GM19455 (cell line): Measurements from ENCODE around the gene CACNA2D1.
"Not testable (repeated sequence)": the region's sequence is repeated elsewhere in the genome, so short reads cannot be mapped to it uniquely, and the experiment has no call there.

Source experiments
- ATAC-seq: cut with Tn5 transposase; IDR thresholded peaks from one replicate; pipeline ENCODE4 v1.9.1; 2021; ENCODE audit not compliant: unreplicated experiment

The CACNA2D1 gene

DNA sequence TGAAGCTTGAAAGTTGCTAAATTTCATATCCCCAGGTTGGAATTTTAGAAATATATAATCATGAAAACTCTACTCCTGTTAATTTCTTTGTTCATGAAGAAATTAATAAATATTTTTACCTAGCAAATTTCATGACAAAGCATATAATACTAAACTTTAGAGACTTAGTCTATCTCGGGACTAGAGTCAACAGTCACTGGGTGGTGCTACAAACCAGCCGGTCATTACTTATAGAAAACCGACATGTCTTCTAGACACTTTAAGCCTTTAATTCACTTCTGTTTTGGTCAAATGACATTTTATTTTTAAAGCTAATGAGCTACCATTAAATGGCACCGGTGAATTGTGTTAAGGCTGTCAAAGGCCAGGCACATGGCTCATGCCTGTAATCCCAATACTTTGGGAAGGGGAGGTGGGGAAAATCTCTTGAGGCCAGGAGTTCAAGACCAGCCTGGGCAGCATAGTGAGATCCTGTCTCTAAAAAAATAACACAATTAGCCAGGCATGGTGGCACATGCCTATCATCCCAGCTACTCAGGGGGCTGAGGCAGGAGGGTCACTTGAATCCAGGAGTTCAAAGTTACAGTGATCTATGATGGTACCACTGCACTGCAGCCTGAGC is 270.1 kb downstream of the CACNA2D1 start:
- no peak for ATAC-seq

DNA sequence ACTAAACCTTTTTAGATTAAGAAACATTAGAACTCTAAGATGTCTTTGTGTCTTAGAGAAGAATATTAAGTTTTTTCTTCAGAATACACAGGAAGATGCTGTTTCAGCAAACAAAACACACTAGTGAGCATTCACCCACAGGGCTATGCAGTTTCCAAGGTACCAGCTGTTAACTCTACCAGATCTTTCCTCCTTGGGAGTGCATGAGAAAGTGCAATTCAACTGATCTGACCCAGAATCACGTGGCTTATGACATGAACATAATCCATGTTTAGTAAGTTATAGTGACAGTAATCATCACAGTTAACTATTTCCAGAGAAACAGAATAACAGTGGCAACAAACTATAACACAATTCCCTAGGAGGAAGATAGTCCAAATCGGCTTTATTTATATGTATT is 270.7 kb downstream of the CACNA2D1 start:
- ATAC-seq = no peak

DNA sequence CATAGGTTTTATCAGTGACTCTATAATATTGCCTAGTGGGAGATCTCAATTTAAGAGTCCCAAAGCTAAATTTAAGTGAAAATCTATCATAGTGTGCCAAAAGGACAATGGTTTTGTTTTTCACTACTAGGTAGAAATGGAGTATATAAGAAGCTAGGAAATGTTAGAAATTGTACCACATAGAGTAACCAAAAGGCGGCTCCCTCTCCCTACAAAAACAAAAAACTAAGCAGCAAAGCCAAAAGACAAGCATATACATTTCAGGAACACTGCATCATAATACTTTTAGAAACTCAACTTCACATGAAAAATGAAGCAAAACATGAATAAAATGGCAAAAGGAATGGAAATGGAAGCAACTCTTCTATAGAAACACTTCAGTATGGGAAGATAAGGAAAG is 271.6 kb downstream of the CACNA2D1 start:
- ATAC-seq = no peak

DNA sequence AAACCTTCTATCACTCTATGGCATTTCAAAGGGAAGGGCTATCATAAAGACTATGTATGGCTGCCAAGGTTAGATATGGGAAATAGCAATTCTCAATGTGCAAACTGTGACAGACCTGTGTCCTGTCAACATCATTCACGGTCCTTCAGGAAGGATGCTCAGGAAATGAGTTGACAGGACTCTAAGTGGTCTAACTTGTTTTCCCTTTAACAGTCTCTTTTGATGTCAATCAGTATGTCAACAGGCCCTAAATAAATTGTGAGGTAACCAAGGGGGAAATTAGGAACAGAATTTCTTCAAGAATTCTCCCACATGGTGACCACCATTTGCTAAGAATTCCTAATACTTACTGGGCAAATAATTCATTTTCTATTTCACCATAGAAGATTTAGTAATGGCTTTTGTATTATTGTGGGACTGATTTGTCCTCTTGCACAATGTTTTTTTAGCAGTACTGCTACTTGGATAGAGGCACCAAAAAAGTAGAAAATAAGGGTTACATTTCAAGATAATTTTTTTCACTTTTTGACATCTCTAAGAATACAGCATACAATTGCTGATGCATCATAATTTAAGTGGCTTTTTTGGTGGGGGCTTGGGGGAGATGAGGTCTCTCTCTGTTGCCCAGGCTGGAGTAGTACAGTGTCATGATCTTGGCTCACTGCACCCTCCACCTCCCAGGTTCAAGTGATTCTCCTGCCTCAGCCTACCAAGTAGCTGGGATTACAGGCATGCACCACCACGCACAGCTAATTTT is 275.8 kb downstream of the CACNA2D1 start:
- ATAC-seq = no peak

DNA sequence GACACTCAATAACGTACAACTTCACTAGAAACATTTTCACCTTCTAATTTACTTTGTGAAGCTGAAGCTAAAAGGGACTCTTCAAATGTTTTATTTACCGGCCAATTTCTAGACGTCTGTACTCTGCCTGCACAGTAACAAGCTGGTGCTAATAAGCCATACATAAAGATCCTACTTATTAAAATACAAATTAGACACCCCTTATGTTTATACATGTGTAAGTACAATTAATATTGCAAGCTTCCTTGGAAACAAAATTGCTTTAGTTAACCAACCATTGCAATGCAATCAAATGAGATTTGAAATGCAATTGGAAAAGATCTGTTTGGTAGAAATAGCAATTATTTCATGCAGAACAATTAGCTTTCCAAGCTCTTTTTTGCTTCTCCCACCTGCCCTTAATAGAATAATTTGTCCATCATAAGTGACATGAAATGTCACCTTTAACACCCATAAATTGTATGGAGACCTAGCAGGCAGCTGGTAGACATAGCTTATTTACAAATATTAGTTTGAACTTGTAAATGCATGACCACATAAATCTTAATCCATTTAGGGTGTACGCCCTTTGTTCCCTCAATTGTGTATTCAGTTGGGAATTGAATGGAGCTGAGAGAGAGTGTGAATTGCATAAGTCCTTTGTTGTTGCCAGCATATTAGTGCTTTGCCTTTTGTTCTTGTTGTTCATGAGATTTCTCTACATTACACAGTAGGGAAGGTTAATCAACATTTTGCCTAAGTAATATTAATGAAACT is 277.1 kb downstream of the CACNA2D1 start:
- ATAC-seq = no peak

DNA sequence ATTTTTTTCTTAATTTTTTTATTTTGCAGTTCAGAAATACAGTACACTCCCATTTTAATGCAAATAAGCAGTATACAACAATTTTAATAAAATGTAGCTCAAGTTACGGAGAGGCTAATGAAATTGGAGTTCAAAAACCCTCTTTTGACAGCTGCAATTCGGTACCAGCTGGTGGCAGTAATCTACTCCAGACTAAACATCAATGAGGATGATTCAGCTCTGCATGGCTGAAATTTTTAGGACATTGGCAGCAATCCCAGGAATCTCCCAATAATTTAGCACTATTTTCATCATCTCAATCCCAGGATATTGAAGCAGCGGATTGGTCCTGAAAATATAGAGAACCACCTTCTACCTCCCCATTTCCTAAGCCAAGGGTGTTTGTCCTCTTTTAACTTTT is 278.8 kb downstream of the CACNA2D1 start:
- ATAC-seq = no peak

DNA sequence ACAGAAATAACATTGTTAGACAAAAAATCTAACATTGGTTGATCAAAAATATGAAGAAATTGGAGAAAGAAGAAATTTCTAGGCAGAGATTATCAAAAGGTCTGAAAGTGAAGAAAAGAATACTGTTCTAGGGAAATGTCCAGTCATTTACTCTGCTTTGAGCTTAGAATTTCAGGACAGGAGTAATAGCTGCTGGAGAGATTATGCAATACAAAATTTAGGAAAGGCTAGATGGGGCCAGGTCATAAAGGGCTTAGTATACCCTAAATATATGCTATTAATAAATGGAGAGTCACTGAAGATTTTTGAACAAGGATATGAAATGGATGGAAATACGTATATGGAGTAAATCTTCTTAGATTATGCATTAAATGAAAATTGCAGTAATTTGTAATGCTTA is 279.2 kb downstream of the CACNA2D1 start:
- ATAC-seq = no peak

DNA sequence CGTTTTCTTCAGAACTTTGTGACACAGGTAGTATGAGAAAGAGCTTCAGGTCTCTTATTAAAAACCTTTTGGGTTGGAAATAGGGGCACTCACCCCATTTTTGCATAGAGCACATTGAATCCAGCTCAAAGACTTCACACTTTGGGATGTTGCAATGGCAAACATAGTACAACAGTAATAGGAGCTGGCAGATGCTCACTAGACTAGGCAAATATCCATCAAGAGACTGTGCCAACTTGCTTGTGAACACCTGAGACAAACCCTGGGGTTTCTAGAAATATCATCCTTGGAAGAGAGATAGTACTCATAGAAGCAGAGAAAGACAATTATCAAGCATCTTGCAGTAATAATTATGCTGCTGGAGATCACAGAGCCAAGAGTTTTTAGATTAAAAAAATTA is 280.0 kb downstream of the CACNA2D1 start:
- no peak for ATAC-seq

DNA sequence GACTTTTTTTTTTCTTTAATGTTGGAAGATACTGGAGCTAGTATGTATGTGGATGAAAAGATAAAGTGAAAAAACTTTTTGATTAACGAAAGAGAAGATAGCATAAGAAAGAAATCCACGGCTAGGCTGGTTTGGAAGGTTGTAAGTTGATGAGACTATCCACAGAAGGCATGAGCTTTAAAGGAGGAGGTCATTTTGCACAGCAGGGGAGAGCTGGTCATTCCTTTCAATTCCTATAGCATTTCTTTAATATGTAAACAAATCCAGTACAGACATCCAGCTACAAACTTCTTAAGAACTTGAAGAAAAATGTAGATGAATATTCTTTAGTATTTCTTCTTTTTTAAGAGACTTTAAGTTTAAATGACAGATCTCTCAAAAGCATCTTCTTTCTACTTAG is 281.3 kb downstream of the CACNA2D1 start:
- no peak for ATAC-seq

DNA sequence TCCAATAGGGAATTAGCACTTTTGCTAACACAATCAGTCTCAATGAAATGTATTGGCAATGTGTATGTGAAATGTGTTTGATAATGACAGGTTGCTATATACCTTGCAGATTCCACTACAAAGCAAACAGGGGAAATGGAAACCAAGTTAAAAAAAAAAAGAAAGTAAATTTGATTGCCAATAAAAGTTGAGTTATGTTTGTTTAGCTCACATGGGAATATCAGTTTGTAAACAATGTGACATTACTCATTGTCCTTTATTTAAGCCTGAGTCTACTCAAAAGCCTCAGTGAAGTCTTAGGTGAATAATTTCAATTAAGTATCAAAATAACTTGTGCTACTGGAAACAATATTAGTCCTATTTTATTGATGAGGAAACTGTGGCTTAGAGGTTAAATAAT is 285.2 kb downstream of the CACNA2D1 start:
- no peak for ATAC-seq

DNA sequence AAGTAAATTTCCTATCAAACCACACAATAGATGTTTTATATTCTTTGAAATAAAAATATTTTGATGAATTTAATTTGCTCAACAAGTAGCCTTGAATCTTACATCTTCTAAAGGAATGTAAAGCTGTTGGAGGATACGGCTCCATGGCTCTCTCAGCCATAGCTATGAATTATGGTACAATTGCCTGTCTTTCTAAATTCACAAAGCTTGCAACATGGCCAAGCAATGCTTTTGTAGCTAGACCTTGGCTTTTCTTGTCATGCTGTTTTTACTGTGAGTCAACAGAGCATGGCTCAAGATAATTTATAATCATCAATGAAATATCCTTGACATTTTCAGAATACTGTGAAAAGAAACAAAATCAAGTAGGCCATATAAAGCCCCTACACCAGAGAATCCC is 286.7 kb downstream of the CACNA2D1 start:
- ATAC-seq = no peak

DNA sequence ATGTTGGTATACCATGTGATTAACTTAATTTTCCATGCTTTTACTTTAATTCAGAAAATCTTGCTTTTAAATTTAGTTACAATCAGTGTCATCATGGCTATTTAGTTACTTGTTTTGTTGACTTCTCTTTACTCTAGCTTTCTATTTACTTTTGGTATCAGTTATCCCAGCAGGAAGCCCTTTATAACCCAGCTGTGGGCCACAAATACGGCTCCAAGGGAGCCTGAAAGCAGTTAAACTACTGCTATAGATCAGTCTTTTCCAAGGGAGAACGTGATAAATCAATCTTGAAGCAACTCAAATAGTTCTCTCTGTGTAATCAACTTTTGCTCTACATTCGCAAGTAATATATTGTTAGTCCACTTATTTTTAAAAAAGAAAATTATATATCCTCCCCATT is 287.4 kb downstream of the CACNA2D1 start:
- no peak for ATAC-seq

DNA sequence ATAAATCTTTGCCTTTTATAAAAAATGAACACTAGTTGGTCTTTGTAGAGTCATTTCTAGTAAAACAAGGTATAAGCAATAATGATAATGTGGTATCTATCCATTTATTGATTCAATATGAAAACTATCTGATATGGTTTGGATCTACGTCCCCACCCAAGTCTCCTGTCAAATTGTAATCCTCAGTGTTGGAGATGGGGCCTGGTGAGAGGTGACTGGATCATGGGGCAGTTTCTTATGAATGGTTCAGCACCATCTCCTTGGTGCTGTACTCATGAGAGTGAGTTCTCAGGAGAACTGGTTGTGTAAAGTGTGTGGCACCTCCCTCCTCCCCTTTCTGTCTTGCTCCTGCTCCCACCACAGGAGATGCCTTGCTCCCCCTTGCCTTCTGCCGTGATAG is 288.8 kb downstream of the CACNA2D1 start:
- no peak for ATAC-seq

DNA sequence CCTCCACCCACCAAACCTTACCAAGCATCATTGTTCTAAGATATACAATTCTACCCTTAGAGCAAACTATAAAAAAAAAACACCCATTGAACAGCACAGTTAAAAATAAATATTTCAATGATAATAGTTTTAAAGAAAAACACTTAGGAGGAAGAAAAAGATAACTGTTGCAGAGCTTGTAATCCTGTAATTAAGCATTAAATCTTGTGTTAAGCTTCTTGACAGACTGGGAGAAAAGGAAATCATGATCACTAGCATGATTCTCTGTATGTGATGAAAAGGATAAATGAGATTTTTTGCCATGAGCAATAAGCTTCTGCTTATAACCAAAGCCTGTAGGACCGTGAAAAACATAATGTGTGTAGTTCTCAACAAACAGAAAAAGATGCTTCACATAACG is 289.8 kb downstream of the CACNA2D1 start:
- ATAC-seq = no peak

DNA sequence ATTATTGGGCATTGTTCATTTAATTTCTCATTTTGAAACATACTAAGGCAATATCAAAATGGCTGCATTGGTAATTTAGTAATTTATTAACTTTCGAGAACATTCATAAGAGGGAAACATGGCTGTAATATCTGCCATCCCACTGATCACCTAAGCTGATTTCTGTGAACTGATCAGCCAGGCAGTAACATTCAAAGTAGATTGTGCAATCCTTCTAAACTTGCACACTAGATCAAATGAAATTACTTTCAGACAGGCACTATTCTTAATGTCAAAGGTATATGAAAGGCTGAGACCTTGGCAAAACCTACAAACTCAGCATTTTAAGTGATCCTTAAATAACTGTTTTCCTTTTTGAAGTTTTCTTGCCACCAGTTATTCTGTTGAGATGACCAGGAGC is 290.7 kb downstream of the CACNA2D1 start:
- no peak for ATAC-seq

DNA sequence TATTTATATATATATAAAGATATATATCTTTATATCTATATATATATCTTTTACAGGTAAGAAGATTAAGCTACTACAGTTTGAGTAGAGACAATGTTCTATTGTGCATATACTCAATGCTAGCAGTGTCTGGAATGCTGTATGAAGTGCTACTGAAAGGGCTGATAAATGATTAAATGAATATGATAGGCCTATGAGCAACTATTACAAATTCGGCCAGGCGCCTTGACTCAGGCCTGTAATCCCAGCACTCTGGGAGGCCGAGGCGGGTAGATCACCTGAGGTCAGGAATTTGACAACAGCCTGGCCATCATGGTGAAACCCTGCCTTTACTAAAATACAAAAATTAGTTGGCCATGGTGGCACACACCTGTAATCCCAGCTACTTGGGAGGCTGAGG is 297.1 kb downstream of the CACNA2D1 start:
- ATAC-seq = no peak

DNA sequence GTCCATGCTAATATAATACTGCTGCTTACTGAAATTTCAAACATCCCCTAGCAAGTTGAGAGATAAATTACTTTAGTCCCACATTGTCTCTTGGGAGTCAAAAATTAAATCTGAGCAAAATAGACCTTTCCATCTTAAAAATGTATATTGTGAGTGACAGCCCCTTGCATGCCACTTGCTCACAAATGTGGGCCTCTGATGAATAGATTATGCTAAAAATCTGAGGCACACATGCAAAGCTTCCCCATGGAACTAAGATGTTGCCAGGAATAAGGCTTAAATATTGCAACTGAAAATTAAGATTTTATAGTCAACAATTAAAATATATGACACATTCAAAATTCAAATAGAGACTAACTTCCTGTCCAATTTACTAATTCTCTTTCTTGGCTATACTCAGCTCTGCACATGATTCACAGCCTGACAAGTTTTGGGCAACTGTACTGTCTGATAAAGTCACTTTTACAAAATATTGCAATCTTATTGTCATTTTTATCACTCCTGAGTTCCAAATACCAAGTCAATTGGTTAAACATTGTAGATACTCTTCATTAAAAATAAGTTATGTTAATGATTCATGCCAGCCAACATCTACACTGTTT is 301.2 kb downstream of the CACNA2D1 start:
- ATAC-seq = no peak

DNA sequence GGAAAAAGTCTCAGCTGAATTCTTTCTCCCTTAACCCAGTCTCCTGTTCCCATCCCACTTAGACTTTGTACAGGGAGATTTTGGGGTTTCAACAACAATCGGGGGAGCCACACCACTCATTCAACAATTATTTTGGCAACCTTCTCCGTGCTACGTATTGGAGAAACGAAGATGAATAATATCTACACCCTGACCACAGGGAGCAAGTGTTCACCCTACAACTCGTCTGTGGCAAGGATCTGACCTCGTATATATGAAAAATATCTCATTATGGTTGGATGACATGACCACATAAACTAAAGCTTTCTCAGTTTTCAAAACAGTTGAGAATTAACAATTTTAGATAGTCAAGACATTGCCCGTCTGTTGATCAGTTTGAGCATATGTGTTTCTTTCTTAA is 302.1 kb downstream of the CACNA2D1 start:
- no peak for ATAC-seq

DNA sequence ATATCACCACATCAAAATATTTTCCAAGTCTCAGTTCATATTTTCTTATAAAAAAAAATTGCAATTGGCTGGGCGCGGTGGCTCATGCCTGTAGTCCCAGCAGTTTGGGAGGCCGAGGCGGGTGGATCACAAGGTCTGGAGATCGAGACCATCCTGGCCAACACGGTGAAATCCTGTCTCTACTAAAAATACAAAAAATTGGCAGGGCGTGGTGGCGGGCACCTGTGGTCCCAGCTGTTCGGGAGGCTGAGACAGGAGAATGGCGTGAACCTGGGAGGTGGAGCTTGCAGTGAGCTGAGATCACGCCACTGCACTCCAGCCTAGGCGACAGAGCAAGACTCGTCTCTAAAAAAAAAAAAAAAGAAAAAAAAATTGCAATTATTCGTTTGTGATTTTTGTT is 303.0 kb downstream of the CACNA2D1 start:
- ATAC-seq = not testable (repeated sequence)

DNA sequence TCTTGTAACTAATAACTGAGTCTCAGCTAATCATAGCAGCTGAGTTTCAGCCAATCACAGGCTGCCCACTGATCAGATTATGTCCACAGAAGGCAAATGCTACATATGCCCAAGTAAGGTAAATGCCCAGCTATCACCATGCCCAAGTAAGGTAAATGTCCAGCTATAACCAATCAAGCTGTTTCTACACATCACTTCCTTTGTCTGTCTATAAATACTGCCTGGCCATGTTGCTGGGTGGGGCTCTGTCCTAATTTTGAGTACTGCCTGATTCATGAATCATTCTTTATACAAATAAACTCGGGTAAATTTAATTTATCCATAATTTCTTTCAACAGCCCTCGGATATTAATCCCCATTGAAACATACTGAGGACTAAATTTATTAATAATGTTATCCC is 312.4 kb downstream of the CACNA2D1 start:
- no peak for ATAC-seq

DNA sequence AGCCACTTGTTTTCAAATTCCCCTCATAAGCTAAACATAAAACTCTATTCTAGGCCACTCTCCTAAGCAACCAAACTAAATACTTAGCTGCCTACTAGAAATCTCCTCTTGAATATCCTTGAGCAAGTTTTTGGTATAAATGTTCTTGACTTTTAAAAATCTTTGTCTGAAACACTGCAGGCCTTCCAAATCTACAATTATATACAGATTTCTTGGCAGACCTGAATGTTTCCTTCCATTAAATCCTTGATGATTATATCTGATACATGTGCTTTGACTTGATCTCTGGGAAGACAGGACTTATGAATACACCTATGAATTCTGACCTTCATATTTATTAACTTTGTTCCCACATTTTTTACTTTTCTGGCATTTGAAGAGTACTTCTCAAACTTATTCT is 314.5 kb downstream of the CACNA2D1 start:
- ATAC-seq = no peak

DNA sequence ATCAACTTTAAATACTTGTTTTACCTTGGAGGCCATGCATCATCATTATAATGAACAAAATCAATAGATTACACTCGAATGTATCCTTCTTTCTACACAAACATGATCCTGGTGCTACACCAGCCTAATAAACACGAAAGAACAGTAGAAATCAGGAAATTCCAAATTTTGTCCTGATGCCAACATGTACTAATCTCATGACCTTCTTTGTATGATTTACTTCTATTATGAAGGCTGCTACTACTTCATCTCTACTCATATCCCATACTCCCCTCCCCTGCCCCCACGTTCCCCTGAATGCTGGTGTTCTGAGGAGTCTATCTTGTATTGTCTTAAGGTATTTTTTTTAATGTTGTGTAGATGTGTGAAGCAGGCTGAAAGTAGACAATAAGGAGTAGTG is 315.0 kb downstream of the CACNA2D1 start:
- no peak for ATAC-seq
